Ovary (tissue), 9 donors: Measurements from ENCODE around the gene WWC1. TPM values are rescaled to one million over a fixed set of nuclear protein-coding genes. Genes with fewer than 3 reads are reported as not detected.
"Not testable (repeated sequence)": the region's sequence is repeated elsewhere in the genome, so short reads cannot be mapped to it uniquely, and the experiment has no call there.

ENCODE experiments used
- DNase-seq, 5 donors: peaks; one replicate each; pipeline ENCODE4 v3.0.0-alpha.2; 2019 to 2020
- H3K27ac ChIP-seq, 2 donors: fragments of 200-600 bp; one replicate each; pipeline versions ENCODE4 v1.5.1 to v1.8.0; 2019 to 2022
- H3K27me3 ChIP-seq: fragments of 200-600 bp; one replicate; pipeline ENCODE4 v1.8.0; 2022
- H3K36me3 ChIP-seq: fragments of 200-600 bp; sonication (generic); one replicate; pipeline ENCODE4 v1.5.1; 2019
- H3K4me1 ChIP-seq: one replicate; pipeline ENCODE4 v1.8.1; 2013; ENCODE audit warnings: mild to moderate bottlenecking, moderate library complexity; ENCODE audit not compliant: insufficient read depth
- H3K4me3 ChIP-seq: fragments of 200-600 bp; sonication (generic); one replicate; pipeline ENCODE4 v1.5.1; 2017
- H3K9me3 ChIP-seq, 2 donors: fragments of 200-600 bp in 1 of 2; sonication (generic) in 1 of 2; one replicate each; pipeline versions ENCODE4 v1.5.1 to v1.8.1; 2013 to 2019; ENCODE audit warnings: mild to moderate bottlenecking in 1 of 2, moderate library complexity in 1 of 2
- CTCF ChIP-seq, 3 donors: fragments of 450-650 bp in 2 of 3; fragments of 200-600 bp in 1 of 3; IDR thresholded peaks; one replicate each; pipeline versions ENCODE4 v1.5.1 to v1.8.0; 2016 to 2022; ENCODE audit warnings: antibody characterized with exemption in 3 of 3, mild to moderate bottlenecking in 1 of 3
- EP300 ChIP-seq: sonication (generic); formaldehyde crosslinking; IDR thresholded peaks from one replicate; pipeline ENCODE4 v1.6.1; 2017; ENCODE audit warnings: antibody characterized with exemption
- POLR2A ChIP-seq: fragments of 450-650 bp; IDR thresholded peaks from one replicate; pipeline ENCODE4 v1.6.1; 2017; ENCODE audit warnings: antibody characterized with exemption, mild to moderate bottlenecking, moderate library complexity
- WGBS, 3 donors: extraction: QIAGEN DNeasy Blood & Tissue Kit in 1 of 3; methylation state at CpG; one replicate each; pipeline versions ENCODE4 v1.1.5 to v1.1.7; 2013 to 2017; 5-methylcytosine and 5-hydroxymethylcytosine counted together
- intact Hi-C, 4 donors: fragments of 100-400 bp; cut with DNase I; formaldehyde crosslinking; loops; one replicate each; pipeline versions ENCODE4 v1.11.0 to v1.15.1; 2022 to 2023
- polyA plus RNA-seq, 2 donors: library from polyadenylated mRNA; stranded (reverse); fragments of 200-250 nt in 1 of 2; fragments of 350-450 nt in 1 of 2; fragmentation: Illumina TruSeq in 1 of 2; extraction: RNeasy Lipid Tissue Mini Kit (QIAGEN cat#74804) in 1 of 2; gene quantifications; one replicate each; pipeline ENCODE4 v1.2.3, GENCODE V29; 2013 to 2014
- total RNA-seq, 7 donors: library from RNA; depleted of rRNA in 2 of 7; stranded (reverse); fragments of >200 nt in 2 of 7; fragmentation: NEBNext Ultra II Directional in 3 of 7; extraction: Animal tissue kit (Norgen Biotek cat#: 25700) in 3 of 7; gene quantifications; one replicate each; pipeline versions ENCODE4 v1.1.0 to v1.2.4, GENCODE V29; 2016 to 2023
- donor health status: DM: no; HTN: no; CAD: no; lungs with moderate emphysema.
- donor health status: DM: no; HTN: no; CAD: no.
- donor health status: Bipolar disorder and iron deficiency.
- donor health status: DM: yes; HTN: yes; CAD: no.
- donor health status: DM: no; HTN: no; CAD: no.
- donor health status: DM: yes; HTN: yes; CAD: no.

WWC1 gene
- total and polyA plus RNA-seq, 9 donors = 0.58 to 60.3 (median 5.3) TPM

DNA sequence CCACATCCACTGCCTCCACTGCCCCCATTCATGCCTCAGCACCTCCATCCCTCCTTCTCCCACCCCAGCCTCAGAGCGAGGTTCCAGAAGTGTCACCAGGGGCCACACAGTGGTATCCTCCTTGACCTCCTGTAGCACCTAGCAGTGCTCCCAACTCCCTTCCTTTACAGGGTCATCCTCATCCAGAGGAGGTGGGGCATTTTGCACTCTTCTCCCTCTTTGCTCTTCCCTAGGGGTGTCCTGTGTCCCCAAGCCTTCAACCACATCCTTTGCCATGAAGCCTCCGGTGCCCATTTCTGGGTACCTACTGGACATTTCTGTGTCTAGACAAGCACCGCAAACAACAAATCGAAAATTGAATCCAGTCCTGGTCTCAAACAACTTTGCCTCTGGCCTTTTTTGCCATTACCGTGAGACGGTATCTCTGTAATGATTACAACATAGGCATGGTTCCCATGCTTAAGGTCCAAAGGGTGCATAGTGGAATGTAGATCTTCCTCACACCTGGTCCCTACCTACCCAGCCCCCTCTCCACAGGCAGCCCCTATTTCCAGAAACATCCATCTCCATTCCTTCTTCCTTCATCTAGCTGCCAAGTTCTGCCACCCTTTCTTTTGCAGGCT lies 17.6 kb downstream of the WWC1 start:
- Histone ChIP-seq H3K27ac (no peak overlapping the region), H3K27me3 (no peaks in the 10 kb centered on the region), H3K4me3 (no peak overlapping the region), H3K9me3 (no peaks in the 10 kb centered on the region), H3K36me3 (no peaks in the 10 kb centered on the region), H3K4me1 (no peaks in the 10 kb centered on the region)
- no peak for DNase-seq
- TF ChIP-seq EP300 = no peak
- no peak for TF ChIP-seq CTCF (IDR thresholded peaks at IDR 0.05)
- TF ChIP-seq POLR2A = no peak
- intact Hi-C loops = no loop called here
- 92 to 97% (median 95%) methylated on average over 6 of the region's 6 CpGs for WGBS, 3 donors

- H3K4me1 ChIP-seq, H3K36me3 ChIP-seq, H3K27ac ChIP-seq, H3K9me3 ChIP-seq, H3K4me3 ChIP-seq, intact Hi-C loops, DNase-seq, H3K27me3 ChIP-seq: not testable (repeated sequence)
- 88 to 94% (median 91%) methylated on average over 3 of the region's 3 CpGs for WGBS, 3 donors
Measured at GRCh38 chr5:168310541-168310940, 19.1 kb downstream of the WWC1 start.

DNA sequence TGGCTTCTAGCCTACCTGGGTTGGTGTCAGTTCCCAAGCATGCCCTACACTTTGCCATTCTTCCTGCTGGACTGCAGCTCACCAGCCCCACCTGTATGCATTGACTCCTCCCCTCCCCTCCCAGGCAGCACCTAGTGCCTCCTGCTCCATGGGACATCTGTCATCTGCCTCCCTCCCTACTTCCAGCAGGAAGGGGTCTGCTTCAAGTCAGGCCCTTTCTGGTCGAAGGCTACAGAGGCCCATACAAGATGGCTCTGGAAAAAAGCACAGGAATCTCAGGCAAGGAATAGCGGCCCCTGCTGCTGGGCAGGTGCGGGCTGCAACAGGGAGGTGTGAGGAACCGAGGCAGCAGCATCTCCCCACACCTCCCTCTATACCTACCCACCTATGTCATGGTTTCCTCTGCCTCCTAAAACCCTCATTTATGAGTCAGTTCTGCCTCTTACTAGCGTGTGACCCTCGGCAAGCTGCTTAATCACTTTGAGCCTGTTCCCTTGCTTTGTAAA lies 19.7 kb downstream of the WWC1 start:
- TF ChIP-seq EP300 = no peak
- H3K4me3 ChIP-seq = no peak overlapping the region
- intact Hi-C loops = no loop called here
- no peaks in the 10 kb centered on the region for H3K36me3 ChIP-seq
- no peaks in the 10 kb centered on the region for H3K4me1 ChIP-seq
- no peaks in the 10 kb centered on the region for H3K27me3 ChIP-seq
- no peak overlapping the region for H3K27ac ChIP-seq
- 71 to 80% (median 72%) methylated on average over 6 of the region's 6 CpGs for WGBS, 3 donors
- no peak for DNase-seq
- H3K9me3 ChIP-seq = no peaks in the 10 kb centered on the region

DNA sequence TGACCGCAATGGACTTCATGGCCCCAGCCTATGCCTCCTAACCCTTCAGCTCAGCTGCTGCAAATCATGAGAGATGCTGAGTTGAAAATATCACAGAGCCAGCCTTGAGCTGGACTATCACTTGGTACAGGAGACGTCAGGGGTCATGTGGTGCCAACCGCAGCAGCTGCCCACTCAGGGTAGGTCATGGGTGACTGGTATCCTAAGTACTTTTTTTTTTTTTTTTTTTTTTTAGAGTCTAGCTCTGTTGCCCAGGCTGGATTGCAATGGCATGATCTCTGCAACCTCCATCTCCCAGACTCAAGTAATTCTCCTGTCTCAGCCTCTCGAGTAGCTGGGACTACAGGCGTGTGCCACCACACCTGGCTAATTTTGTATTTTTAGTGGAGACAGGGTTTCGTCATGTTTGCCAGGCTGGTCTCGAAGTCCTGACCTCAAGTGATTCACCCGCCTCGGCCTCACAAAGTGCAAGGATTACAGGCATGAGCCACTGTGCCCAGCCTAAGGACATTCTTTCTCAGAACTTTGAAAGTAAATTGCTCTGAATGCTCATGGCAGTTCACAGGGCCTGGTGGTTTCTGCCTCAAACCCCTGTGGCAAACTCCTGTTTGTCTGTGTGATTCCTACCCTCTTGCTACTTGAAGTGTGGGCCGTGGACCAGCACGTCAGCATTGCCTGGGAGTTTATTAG lies 21.3 kb downstream of the WWC1 start:
- Histone ChIP-seq H3K36me3 (no peaks in the 10 kb centered on the region), H3K27ac (no peak overlapping the region), H3K27me3 (no peaks in the 10 kb centered on the region), H3K4me1 (no peaks in the 10 kb centered on the region), H3K9me3 (no peaks in the 10 kb centered on the region), H3K4me3 (no peak overlapping the region)
- 81 to 92% (median 85%) methylated on average over 11 of the region's 11 CpGs for WGBS, 3 donors
- DNase-seq = no peak
- no peak for TF ChIP-seq POLR2A
- TF ChIP-seq CTCF (IDR thresholded peaks at IDR 0.05) = no peak
- no peak for TF ChIP-seq EP300
- intact Hi-C loops = no loop called here

DNA sequence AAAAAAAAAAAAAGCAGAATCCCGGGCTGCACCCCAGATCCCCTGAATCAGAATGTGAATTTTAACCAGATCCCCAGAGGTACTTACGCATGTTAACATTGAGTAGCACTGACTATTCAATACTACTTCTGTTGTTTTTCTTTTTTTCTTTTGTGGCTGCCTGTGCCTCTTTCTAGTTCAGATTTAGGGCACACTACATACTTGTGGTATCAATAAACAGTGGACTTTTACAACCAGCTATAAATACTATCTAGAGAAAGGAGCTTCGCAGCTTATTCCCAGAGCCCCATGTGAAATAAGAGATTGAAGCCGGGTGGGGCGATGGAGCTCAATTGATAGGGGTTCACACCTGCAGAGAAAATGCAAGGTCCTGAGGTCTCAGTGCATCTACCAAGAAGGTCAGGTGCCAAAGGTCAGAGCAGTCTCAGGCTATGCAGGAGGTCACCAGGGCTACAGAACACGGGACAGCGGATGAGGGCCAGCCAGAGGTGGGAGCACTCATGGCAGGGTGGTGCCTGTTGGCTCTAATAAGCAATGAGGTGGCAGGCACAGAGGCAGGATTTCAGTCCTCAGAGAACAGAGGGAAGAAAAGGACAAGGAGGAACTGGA lies 22.3 kb downstream of the WWC1 start:
- H3K36me3 ChIP-seq = no peaks in the 10 kb centered on the region
- 84 to 86% (median 85%) methylated on average over 7 of the region's 7 CpGs for WGBS, 3 donors
- no peaks in the 10 kb centered on the region for H3K4me1 ChIP-seq
- intact Hi-C loops = no loop called here
- no peak overlapping the region for H3K4me3 ChIP-seq
- H3K9me3 ChIP-seq = no peaks in the 10 kb centered on the region
- DNase-seq = no peak
- H3K27me3 ChIP-seq = no peaks in the 10 kb centered on the region
- TF ChIP-seq POLR2A (no peak), CTCF (IDR thresholded peaks at IDR 0.05) (no peak), EP300 (no peak)
- H3K27ac ChIP-seq = no peak overlapping the region
